Adrenal gland (tissue), 12 donors: ENCODE data around the gene SLC35G2. TPM values are rescaled to one million over a fixed set of nuclear protein-coding genes. Genes with fewer than 3 reads are reported as not detected.
"Not testable (repeated sequence)": the region's sequence is repeated elsewhere in the genome, so short reads cannot be mapped to it uniquely, and the experiment has no call there.

ENCODE experiments used
- DNase-seq, 7 donors: peaks; one replicate each; pipeline ENCODE4 v3.0.0-alpha.2; 2019 to 2020
- H3K27ac ChIP-seq, 5 donors: fragments of 200-600 bp; sonication (generic) in 4 of 5; 1 replicate in 3 of 5; 2 replicates in 2 of 5; pipeline versions ENCODE4 v1.5.1 to v1.8.0; 2016 to 2020; ENCODE audit warnings: mild to moderate bottlenecking in 1 of 5
- H3K27me3 ChIP-seq: fragments of 200-600 bp; 2 replicates; pipeline ENCODE4 v1.8.0; 2021
- H3K36me3 ChIP-seq, 2 donors: fragments of 200-600 bp; replicated peaks in 1 of 2; 1 replicate in 1 of 2; 2 replicates in 1 of 2; pipeline versions ENCODE4 v1.5.1 to v1.8.0; 2018 to 2022
- H3K4me1 ChIP-seq, 2 donors: fragments of 200-600 bp; replicated peaks in 1 of 2; 1 replicate in 1 of 2; 2 replicates in 1 of 2; pipeline versions ENCODE4 v1.5.1 to v1.8.0; 2018 to 2021
- H3K4me3 ChIP-seq, 4 donors: fragments of 200-600 bp; sonication (generic) in 3 of 4; one replicate each; pipeline ENCODE4 v1.5.1; 2016 to 2018
- H3K9me3 ChIP-seq, 3 donors: fragments of 200-600 bp; sonication (generic) in 1 of 3; replicated peaks in 1 of 3; 1 replicate in 2 of 3; 2 replicates in 1 of 3; pipeline versions ENCODE4 v1.5.1 to v1.8.0; 2016 to 2021
- POLR2A ChIP-seq, 2 donors: fragments of 450-650 bp; IDR thresholded peaks; one replicate each; pipeline ENCODE4 v1.6.1; 2017; ENCODE audit warnings: antibody characterized with exemption in 2 of 2, mild to moderate bottlenecking in 2 of 2, moderate library complexity in 1 of 2
- WGBS, 4 donors: extraction: QIAGEN DNeasy Blood & Tissue Kit in 2 of 4; methylation state at CpG; one replicate each; pipeline versions ENCODE4 v1.1.5 to v1.1.7; 2013 to 2017; 5-methylcytosine and 5-hydroxymethylcytosine counted together
- intact Hi-C, 2 donors: fragments of 100-400 bp; cut with DNase I; formaldehyde crosslinking; loops; one replicate each; pipeline versions ENCODE4 v1.14.1 to v1.15.0; 2022 to 2023
- polyA plus RNA-seq, 3 donors: library from polyadenylated mRNA; stranded (reverse); fragments of 200-250 nt in 2 of 3; fragments of 350-450 nt in 1 of 3; fragmentation: Illumina TruSeq in 1 of 3; extraction: RNeasy Lipid Tissue Mini Kit (QIAGEN cat#74804) in 1 of 3; gene quantifications; one replicate each; pipeline ENCODE4 v1.2.3, GENCODE V29; 2013 to 2014
- total RNA-seq, 9 donors: library from RNA; depleted of rRNA in 4 of 9; stranded (reverse); fragments of >200 nt in 4 of 9; fragments of 120-200 nt in 1 of 9; fragmentation: NEBNext Ultra II Directional in 1 of 9; extraction: Animal tissue kit (Norgen Biotek cat#: 25700) in 1 of 9; gene quantifications; one replicate each; pipeline versions ENCODE4 v1.1.0 to v1.2.4, GENCODE V29; 2013 to 2023
- TF ChIP-seq, protein P1 (sequence below), 6 experiments: fragments of 450-650 bp in 4 of 6; fragments of 200-600 bp in 2 of 6; sonication (generic) in 1 of 6; IDR thresholded peaks; 1 replicate in 5 of 6; 2 replicates in 1 of 6; pipeline versions ENCODE4 v1.5.1 to v1.8.0; 2016 to 2021; ENCODE audit warnings: antibody characterized with exemption in 6 of 6, mild to moderate bottlenecking in 2 of 6, moderate library complexity in 1 of 6
- donor health status: healthy with polysubstance abuse.
- donor health status: Bipolar disorder and iron deficiency.
- donor health status: DM: yes; HTN: yes; CAD: no.
- donor health status: DM: no; HTN: no; CAD: no.
- donor health status: DM: no; HTN: no; CAD: no.
- donor health status: DM: yes; HTN: yes; CAD: no.

Gene SLC35G2
- total and polyA plus RNA-seq, 12 donors, result 6.4 to 38.0 (median 17.0) TPM

DNA sequence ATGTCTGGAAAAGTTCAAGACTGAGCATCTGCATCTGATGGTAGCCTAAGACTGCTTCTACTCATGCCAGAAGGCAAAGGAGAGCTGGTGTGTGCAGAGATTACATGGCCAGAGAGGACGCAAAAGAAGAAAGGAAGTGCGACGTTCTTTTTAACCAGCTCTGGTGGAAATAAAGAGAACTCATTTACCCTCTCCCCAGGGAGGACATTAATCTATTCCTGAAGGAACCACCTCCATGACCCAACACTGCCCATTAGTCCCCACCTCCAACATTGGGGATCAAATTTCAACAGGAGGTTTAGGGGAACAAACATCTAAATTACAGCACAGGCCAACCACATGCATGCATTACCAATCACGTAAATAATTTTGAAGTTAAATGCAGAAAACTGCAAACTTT is 41.6 kb downstream of the SLC35G2 start:
- TF ChIP-seq, protein P1, sequence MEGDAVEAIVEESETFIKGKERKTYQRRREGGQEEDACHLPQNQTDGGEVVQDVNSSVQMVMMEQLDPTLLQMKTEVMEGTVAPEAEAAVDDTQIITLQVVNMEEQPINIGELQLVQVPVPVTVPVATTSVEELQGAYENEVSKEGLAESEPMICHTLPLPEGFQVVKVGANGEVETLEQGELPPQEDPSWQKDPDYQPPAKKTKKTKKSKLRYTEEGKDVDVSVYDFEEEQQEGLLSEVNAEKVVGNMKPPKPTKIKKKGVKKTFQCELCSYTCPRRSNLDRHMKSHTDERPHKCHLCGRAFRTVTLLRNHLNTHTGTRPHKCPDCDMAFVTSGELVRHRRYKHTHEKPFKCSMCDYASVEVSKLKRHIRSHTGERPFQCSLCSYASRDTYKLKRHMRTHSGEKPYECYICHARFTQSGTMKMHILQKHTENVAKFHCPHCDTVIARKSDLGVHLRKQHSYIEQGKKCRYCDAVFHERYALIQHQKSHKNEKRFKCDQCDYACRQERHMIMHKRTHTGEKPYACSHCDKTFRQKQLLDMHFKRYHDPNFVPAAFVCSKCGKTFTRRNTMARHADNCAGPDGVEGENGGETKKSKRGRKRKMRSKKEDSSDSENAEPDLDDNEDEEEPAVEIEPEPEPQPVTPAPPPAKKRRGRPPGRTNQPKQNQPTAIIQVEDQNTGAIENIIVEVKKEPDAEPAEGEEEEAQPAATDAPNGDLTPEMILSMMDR (IDR thresholded peaks at IDR 0.05), result no peak
- DNase-seq, result no peak
- H3K27ac ChIP-seq, result peak overlapping the region in 1 of 5 donors; percentile 99
- no peaks in the 10 kb centered on the region for H3K27me3 ChIP-seq
- H3K4me1 ChIP-seq, result peaks cover 9 to 30% of the 10 kb centered on the region in 2 donors
- no peaks in the 10 kb centered on the region for H3K9me3 ChIP-seq
- intact Hi-C loops, result no loop called here
- WGBS, 4 donors, result 62 to 71% (median 67%) methylated on average over 4 of the region's 4 CpGs
- H3K4me3 ChIP-seq, result peak overlapping the region in 1 of 4 donors; percentile 65
- H3K36me3 ChIP-seq, result no peaks in the 10 kb centered on the region

DNA sequence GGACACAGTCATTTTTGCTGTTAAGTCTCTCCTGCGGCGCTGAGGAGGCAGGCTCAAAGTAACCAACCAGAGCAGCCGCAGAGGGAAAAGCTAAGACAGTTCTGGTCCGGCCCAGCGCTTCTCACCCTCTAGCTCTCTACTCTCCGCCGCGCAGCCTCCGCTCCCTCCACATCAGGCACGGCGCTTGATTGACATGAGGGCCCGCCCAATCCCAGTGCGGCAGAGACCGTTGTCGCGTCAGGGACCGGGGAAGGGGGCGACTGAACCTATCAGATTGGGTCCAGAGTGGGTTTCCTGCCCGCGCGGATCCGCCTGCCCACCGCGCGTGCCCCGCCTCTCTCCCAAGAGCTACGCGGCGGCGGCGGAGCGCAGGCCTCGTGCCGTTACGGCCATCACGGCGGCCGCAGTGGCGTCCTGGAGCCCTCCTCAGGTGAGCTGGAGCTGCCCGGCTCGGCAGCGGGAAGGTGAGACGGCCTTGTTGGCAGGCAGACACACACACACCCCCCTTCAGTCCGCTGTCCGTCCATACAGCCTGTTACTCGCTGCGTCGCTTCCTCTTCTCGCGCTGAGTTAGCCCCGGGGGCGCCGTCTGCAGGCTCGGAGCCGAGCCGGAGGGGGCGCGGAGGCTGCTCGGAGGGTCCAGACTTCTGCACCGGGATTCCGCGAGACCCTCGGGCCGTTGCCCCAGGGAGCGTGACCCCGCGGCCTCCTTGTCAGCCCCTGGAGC is 43.1 kb downstream of the SLC35G2 start, which contains the start of gene NCK1:
NCK1 (plus strand) TSS at position 319 of the 727 bp plus-strand sequence. CDS start 65,794 bp downstream, outside the sequence.
- intact Hi-C loops, result no loop called here
- TF ChIP-seq POLR2A (IDR thresholded peaks at IDR 0.05), result peak; percentile 85 to 98
- TF ChIP-seq, protein P1 (IDR thresholded peaks at IDR 0.05), result peak in 1 of 6 experiments; percentile 31
- peak within 1 kb of the TSS; percentile 46 to 73 (median 64) for H3K4me3 ChIP-seq
- peak within 1 kb of the TSS; percentile 84 to 99 (median 93) for H3K27ac ChIP-seq
- peaks cover 9 to 30% of the 10 kb centered on the region in 2 donors for H3K4me1 ChIP-seq
- no peaks in the 10 kb centered on the region for H3K36me3 ChIP-seq
- no peaks in the 10 kb centered on the region for H3K9me3 ChIP-seq
- no peaks in the 10 kb centered on the region for H3K27me3 ChIP-seq
- peak; percentile 99 to 100 (median 99) for DNase-seq
- WGBS, 4 donors, result 0 to 1% (median 0%) methylated on average over 5 to 67 of the region's 67 CpGs

GRCh38 chr3:136862617-136863322 is 43.8 kb downstream of the SLC35G2 start:
- intact Hi-C loops, result no loop called here
- Histone ChIP-seq H3K36me3 (no peaks in the 10 kb centered on the region), H3K27ac (peak overlapping the region; percentile 84 to 99 (median 93)), H3K27me3 (no peaks in the 10 kb centered on the region), H3K4me1 (peaks cover 9 to 29% of the 10 kb centered on the region in 2 donors), H3K4me3 (peak overlapping the region; percentile 46 to 73 (median 64)), H3K9me3 (no peaks in the 10 kb centered on the region)
- TF ChIP-seq POLR2A (IDR thresholded peaks at IDR 0.05), result no peak
- TF ChIP-seq, protein P1 (IDR thresholded peaks at IDR 0.05), result no peak
- 0 to 1% (median 1%) methylated on average over 16 to 39 of the region's 39 CpGs for WGBS, 4 donors
- DNase-seq, result peak; percentile 58 to 85 (median 83)

GRCh38 chr3:136869282-136869681 is 50.4 kb downstream of the SLC35G2 start:
- H3K27me3 ChIP-seq, result no peaks in the 10 kb centered on the region
- no peak overlapping the region for H3K4me3 ChIP-seq
- no peaks in the 10 kb centered on the region for H3K9me3 ChIP-seq
- intact Hi-C loops, result no loop called here
- H3K36me3 ChIP-seq, result no peaks in the 10 kb centered on the region
- no peak overlapping the region for H3K27ac ChIP-seq
- DNase-seq, result no peak
- TF ChIP-seq, protein P1 (IDR thresholded peaks at IDR 0.05), result no peak
- TF ChIP-seq POLR2A (IDR thresholded peaks at IDR 0.05), result no peak
- 91 to 97% (median 95%) methylated on average over 9 of the region's 9 CpGs for WGBS, 4 donors
- H3K4me1 ChIP-seq, result no peaks in the 10 kb centered on the region

GRCh38 chr3:136872258-136872657 is 53.3 kb downstream of the SLC35G2 start:
- DNase-seq, H3K36me3 ChIP-seq, intact Hi-C loops: not testable (repeated sequence)

DNA sequence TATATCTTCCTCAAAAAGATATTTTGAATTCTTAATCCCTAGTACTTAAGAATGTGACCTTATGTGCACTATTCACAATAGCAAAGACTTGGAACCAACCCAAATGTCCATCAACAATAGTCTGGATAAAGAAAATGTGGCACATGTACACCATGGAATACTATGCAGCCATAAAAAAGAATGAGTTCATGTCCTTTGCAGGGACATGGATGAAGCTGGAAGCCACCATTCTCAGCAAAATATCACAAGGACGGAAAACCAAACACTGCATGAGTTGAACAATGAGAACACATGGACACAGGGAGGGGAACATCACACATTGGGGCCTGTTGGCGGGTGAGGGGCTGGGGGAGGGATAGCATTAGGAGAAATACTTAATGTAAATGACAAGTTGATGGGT is 60.6 kb downstream of the SLC35G2 start:
- H3K36me3 ChIP-seq, H3K27ac ChIP-seq, H3K27me3 ChIP-seq, intact Hi-C loops, H3K4me3 ChIP-seq, H3K4me1 ChIP-seq, H3K9me3 ChIP-seq, DNase-seq: not testable (repeated sequence)
- 89 to 99% (median 98%) methylated on average over 2 of the region's 2 CpGs for WGBS, 4 donors

More at GRCh38 chr3:136872258-136872657, 53.3 kb downstream of the SLC35G2 start:
- WGBS, 4 donors, result 83 to 100% (median 98%) methylated on average over 3 of the region's 3 CpGs
- not testable (repeated sequence) for H3K4me1 ChIP-seq, H3K27ac ChIP-seq, H3K4me3 ChIP-seq, H3K27me3 ChIP-seq, H3K9me3 ChIP-seq
